HepG2 (cell line): Measurements from ENCODE around the gene AUH. TPM values are rescaled to one million over a fixed set of nuclear protein-coding genes. Genes with fewer than 3 reads are reported as not detected.

ENCODE experiments used
- FOXP4 ChIP-seq: sonication (generic); formaldehyde crosslinking; IDR thresholded peaks from 2 replicates; pipeline ENCODE4 v1.4.0; 2020; ENCODE audit warnings: missing genetic modification reagents
- IRF2 ChIP-seq: IDR thresholded peaks from 2 replicates; pipeline ENCODE4 v1.6.1; 2018; ENCODE audit warnings: missing genetic modification reagents, missing compliant biosample characterization
- KDM1A ChIP-seq: IDR thresholded peaks from 2 replicates; pipeline ENCODE4 v1.6.1; 2016; ENCODE audit warnings: missing compliant biosample characterization
- MED8 ChIP-seq: sonication (generic); formaldehyde crosslinking; IDR thresholded peaks from 2 replicates; pipeline ENCODE4 v1.8.1; 2023; ENCODE audit warnings: mild to moderate bottlenecking, missing genetic modification reagents; ENCODE audit not compliant: insufficient replicate concordance
- MZF1 ChIP-seq: sonication (generic); formaldehyde crosslinking; IDR thresholded peaks from 2 replicates; pipeline ENCODE4 v1.8.1; 2023; ENCODE audit warnings: mild to moderate bottlenecking, missing genetic modification reagents, borderline replicate concordance
- NCOA1 ChIP-seq: sonication (generic); formaldehyde crosslinking; IDR thresholded peaks from 2 replicates; pipeline ENCODE4 v1.9.0; 2021; ENCODE audit warnings: missing genetic modification reagents
- RFX3 ChIP-seq: IDR thresholded peaks from 2 replicates; pipeline ENCODE4 v1.6.1; 2016; ENCODE audit warnings: missing biosample characterization, missing genetic modification reagents
- TBL1XR1 ChIP-seq: fragments of 150-350 bp; IDR thresholded peaks from 2 replicates; pipeline ENCODE4 v1.6.1; 2014; ENCODE audit warnings: borderline replicate concordance, low read length; ENCODE audit not compliant: partially characterized antibody
- ZMYM2 ChIP-seq: sonication (generic); formaldehyde crosslinking; IDR thresholded peaks from 2 replicates; pipeline ENCODE4 v1.8.0; 2022; ENCODE audit warnings: mild to moderate bottlenecking, missing genetic modification reagents
- ZNF276 ChIP-seq: sonication (generic); formaldehyde crosslinking; IDR thresholded peaks from 2 replicates; pipeline ENCODE4 v1.4.0; 2020; ENCODE audit warnings: mild to moderate bottlenecking, low read depth, missing genetic modification reagents
- ZNF672 ChIP-seq: sonication (generic); formaldehyde crosslinking; IDR thresholded peaks from 2 replicates; pipeline ENCODE4 v1.8.1; 2022; ENCODE audit warnings: missing genetic modification reagents
- ZNF678 ChIP-seq: sonication (generic); formaldehyde crosslinking; IDR thresholded peaks from 2 replicates; pipeline ENCODE4 v1.4.0; 2020; ENCODE audit warnings: mild to moderate bottlenecking, missing genetic modification reagents
- ZNF709 ChIP-seq: sonication (generic); formaldehyde crosslinking; IDR thresholded peaks from 2 replicates; pipeline ENCODE4 v1.5.0; 2020; ENCODE audit warnings: mild to moderate bottlenecking, missing genetic modification reagents
- ZNF746 ChIP-seq: sonication (generic); formaldehyde crosslinking; IDR thresholded peaks from 2 replicates; pipeline ENCODE4 v1.8.0; 2022; ENCODE audit warnings: mild to moderate bottlenecking, missing genetic modification reagents
- ZNF747 ChIP-seq: sonication (generic); formaldehyde crosslinking; IDR thresholded peaks from 2 replicates; pipeline ENCODE4 v1.8.1; 2023; ENCODE audit warnings: missing genetic modification reagents, mild to moderate bottlenecking, borderline replicate concordance
- ZSCAN22 ChIP-seq: sonication (generic); formaldehyde crosslinking; IDR thresholded peaks from 2 replicates; pipeline ENCODE4 v1.4.0; 2020; ENCODE audit warnings: mild to moderate bottlenecking, missing genetic modification reagents
- polyA plus RNA-seq, 8 experiments: library from polyadenylated mRNA; depleted of rRNA in 3 of 8; stranded (reverse) in 7 of 8; unstranded in 1 of 8; fragments of >200 nt; fragmentation: Illumina TruSeq in 4 of 8; extraction: Trizol in 4 of 8; gene quantifications; 2 replicates each; pipeline versions ENCODE4 v1.2.1 to v1.2.3, GENCODE V29; 2011 to 2016; ENCODE audit warnings: low read depth in 4 of 8, missing spikeins in 1 of 8, mixed read lengths in 1 of 8; ENCODE audit not compliant: insufficient read depth in 1 of 8
- total RNA-seq, 5 experiments: library from RNA; depleted of rRNA; stranded (reverse); fragments of >200 nt; fragmentation: Illumina TruSeq; extraction: Trizol; gene quantifications; 2 replicates each; pipeline ENCODE4 v1.2.3, GENCODE V29; 2016; ENCODE audit warnings: low read depth in 1 of 5
- TF ChIP-seq, protein P1 (sequence below): sonication (generic); formaldehyde crosslinking; IDR thresholded peaks from 2 replicates; pipeline ENCODE4 v1.5.1; 2020; ENCODE audit warnings: missing genetic modification reagents, mild to moderate bottlenecking, borderline replicate concordance
- TF ChIP-seq, protein P2 (sequence below): IDR thresholded peaks from 2 replicates; pipeline ENCODE4 v1.6.1; 2016; ENCODE audit warnings: low read depth, control low read depth
- TF ChIP-seq, protein P3 (sequence below): sonication (generic); formaldehyde crosslinking; IDR thresholded peaks from 2 replicates; pipeline ENCODE4 v1.4.0; 2020; ENCODE audit warnings: missing genetic modification reagents

The AUH gene
- total and polyA plus RNA-seq, 2 of the 13 experiments (the other 11 are each of a cell fraction or from before 2014, with no cell fraction given): 25.8 to 31.9 TPM

- TF ChIP-seq KDM1A (CRISPR knock-in tag) (no peak), ZNF276 (CRISPR knock-in tag) (no peak), ZSCAN22 (CRISPR knock-in tag) (0 out of 2 replicates have a peak, but pooled peaks have one; percentile 29), ZNF678 (CRISPR knock-in tag) (no peak; the same call in 1 of the 2 replicates), IRF2 (no peak; the same call in 1 of the 2 replicates), ZNF709 (CRISPR knock-in tag) (no peak), TBL1XR1 (peak; percentile 74), ZNF747 (CRISPR knock-in tag) (0 out of 2 replicates have a peak, but pooled peaks have one; percentile 13), FOXP4 (CRISPR knock-in tag) (no peak; the same call in 1 of the 2 replicates), ZNF672 (CRISPR knock-in tag) (no peak; the same call in 1 of the 2 replicates), MZF1 (no peak), MED8 (no peak), RFX3 (CRISPR knock-in tag) (no peak), NCOA1 (CRISPR knock-in tag) (no peak), ZNF746 (CRISPR knock-in tag) (peak; percentile 71), ZMYM2 (CRISPR knock-in tag) (no peak)
- TF ChIP-seq, protein P1, sequence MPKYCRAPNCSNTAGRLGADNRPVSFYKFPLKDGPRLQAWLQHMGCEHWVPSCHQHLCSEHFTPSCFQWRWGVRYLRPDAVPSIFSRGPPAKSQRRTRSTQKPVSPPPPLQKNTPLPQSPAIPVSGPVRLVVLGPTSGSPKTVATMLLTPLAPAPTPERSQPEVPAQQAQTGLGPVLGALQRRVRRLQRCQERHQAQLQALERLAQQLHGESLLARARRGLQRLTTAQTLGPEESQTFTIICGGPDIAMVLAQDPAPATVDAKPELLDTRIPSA (CRISPR knock-in tag): no peak
- TF ChIP-seq, protein P2, sequence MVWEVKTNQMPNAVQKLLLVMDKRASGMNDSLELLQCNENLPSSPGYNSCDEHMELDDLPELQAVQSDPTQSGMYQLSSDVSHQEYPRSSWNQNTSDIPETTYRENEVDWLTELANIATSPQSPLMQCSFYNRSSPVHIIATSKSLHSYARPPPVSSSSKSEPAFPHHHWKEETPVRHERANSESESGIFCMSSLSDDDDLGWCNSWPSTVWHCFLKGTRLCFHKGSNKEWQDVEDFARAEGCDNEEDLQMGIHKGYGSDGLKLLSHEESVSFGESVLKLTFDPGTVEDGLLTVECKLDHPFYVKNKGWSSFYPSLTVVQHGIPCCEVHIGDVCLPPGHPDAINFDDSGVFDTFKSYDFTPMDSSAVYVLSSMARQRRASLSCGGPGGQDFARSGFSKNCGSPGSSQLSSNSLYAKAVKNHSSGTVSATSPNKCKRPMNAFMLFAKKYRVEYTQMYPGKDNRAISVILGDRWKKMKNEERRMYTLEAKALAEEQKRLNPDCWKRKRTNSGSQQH (CRISPR knock-in tag): no peak
- TF ChIP-seq, protein P3, sequence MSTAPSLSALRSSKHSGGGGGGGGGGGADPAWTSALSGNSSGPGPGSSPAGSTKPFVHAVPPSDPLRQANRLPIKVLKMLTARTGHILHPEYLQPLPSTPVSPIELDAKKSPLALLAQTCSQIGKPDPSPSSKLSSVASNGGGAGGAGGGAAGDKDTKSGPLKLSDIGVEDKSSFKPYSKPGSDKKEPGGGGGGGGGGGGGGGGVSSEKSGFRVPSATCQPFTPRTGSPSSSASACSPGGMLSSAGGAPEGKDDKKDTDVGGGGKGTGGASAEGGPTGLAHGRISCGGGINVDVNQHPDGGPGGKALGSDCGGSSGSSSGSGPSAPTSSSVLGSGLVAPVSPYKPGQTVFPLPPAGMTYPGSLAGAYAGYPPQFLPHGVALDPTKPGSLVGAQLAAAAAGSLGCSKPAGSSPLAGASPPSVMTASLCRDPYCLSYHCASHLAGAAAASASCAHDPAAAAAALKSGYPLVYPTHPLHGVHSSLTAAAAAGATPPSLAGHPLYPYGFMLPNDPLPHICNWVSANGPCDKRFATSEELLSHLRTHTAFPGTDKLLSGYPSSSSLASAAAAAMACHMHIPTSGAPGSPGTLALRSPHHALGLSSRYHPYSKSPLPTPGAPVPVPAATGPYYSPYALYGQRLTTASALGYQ (CRISPR knock-in tag): no peak; the same call in 1 of the 2 replicates
Observed at GRCh38 chr9:91193087-91193657, 168.5 kb downstream of the AUH start (continued).
